ENCODE results near the gene NPBWR2. TPM values are rescaled to one million over a fixed set of nuclear protein-coding genes. Genes with fewer than 3 reads are reported as not detected.
A peak's percentile ranks its signal among the peaks of the same experiment; 100 is the strongest.

The NPBWR2 gene
- total and polyA plus RNA-seq, 9 of the 15 experiments (the other 6 are each of a cell fraction or from before 2014, with no cell fraction given) = not detected

GRCh38 chr20:64119681-64120341 lies 12.4 kb upstream of the NPBWR2 start (continued):
- no peak for TF ChIP-seq E2F1 (CRISPR knock-in tag; IDR thresholded peaks at IDR 0.05)
- TF ChIP-seq CHD4 (IDR thresholded peaks at IDR 0.05; ENCODE audit: insufficient read depth, insufficient replicate concordance, low read depth, low read length, poor library complexity, severe bottlenecking) = peak; percentile 36
- TF ChIP-seq NRF1 (conservative IDR thresholded peaks at IDR 0.05 in 1 of 2, IDR thresholded peaks at IDR 0.05 in 1 of 2) = peak in 1 of 2 experiments; percentile 51; a peak in 2 of 4 replicates
- TF ChIP-seq ZNF561 (CRISPR knock-in tag; conservative IDR thresholded peaks at IDR 0.05) = no peak
- TF ChIP-seq MYC (IDR thresholded peaks at IDR 0.05; ENCODE audit: low read depth, low read length) = peak; percentile 19; the same call in 1 of the 2 replicates
- no peak for TF ChIP-seq MYC (CRISPR knock-in tag; IDR thresholded peaks at IDR 0.05; ENCODE audit: borderline replicate concordance, low read depth)
- no peak for TF ChIP-seq STAT5B (CRISPR knock-in tag; IDR thresholded peaks at IDR 0.05)
- TF ChIP-seq ARID3B (CRISPR knock-in tag; IDR thresholded peaks at IDR 0.05; ENCODE audit: borderline replicate concordance) = no peak
- TF ChIP-seq CBX1 (IDR thresholded peaks at IDR 0.05; ENCODE audit: low read depth) = peak; percentile 64; the same call in 1 of the 2 replicates
- TF ChIP-seq BMI1 (IDR thresholded peaks at IDR 0.05; ENCODE audit: low read length) = no peak
- no peak for TF ChIP-seq NCOA6 (IDR thresholded peaks at IDR 0.05)
- no peak for TF ChIP-seq FOXK1 (CRISPR knock-in tag; IDR thresholded peaks at IDR 0.05; ENCODE audit: borderline replicate concordance)
- TF ChIP-seq TAF15 (IDR thresholded peaks at IDR 0.05; ENCODE audit: low read depth, low read length) = no peak
- no peak for TF ChIP-seq PHB2 (IDR thresholded peaks at IDR 0.05; ENCODE audit: low read depth)
- TF ChIP-seq KDM4B (IDR thresholded peaks at IDR 0.05; ENCODE audit: borderline replicate concordance in 2 of 2, low read depth in 1 of 2) = no peak
- TF ChIP-seq CAMTA2 (CRISPR knock-in tag; conservative IDR thresholded peaks at IDR 0.05) = no peak
- TF ChIP-seq SMARCA4 (IDR thresholded peaks at IDR 0.05) = no peak
- peak; percentile 66 for TF ChIP-seq ZNF263 (CRISPR knock-in tag; IDR thresholded peaks at IDR 0.05; ENCODE audit: borderline replicate concordance)
- TF ChIP-seq, protein P1, sequence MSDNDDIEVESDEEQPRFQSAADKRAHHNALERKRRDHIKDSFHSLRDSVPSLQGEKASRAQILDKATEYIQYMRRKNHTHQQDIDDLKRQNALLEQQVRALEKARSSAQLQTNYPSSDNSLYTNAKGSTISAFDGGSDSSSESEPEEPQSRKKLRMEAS (CRISPR knock-in tag; IDR thresholded peaks at IDR 0.05) = peak; percentile 51; the same call in 1 of the 2 replicates
- no peak for TF ChIP-seq HCFC1 (IDR thresholded peaks at IDR 0.05; ENCODE audit: low read depth, low read length)
- no peak for TF ChIP-seq HMG20B (CRISPR knock-in tag; IDR thresholded peaks at IDR 0.05)
- no peak for TF ChIP-seq ZNF174 (CRISPR knock-in tag; IDR thresholded peaks at IDR 0.05)
- no peak for TF ChIP-seq C11orf30 (IDR thresholded peaks at IDR 0.05; ENCODE audit: low read depth)
- TF ChIP-seq ARHGAP35 (IDR thresholded peaks at IDR 0.05; ENCODE audit: partially characterized antibody) = no peak
- no peak for TF ChIP-seq GTF2B (IDR thresholded peaks at IDR 0.05; ENCODE audit: extremely low read depth, insufficient read length)
- TF ChIP-seq GTF2F1 (IDR thresholded peaks at IDR 0.05; ENCODE audit: low read depth, low read length) = no peak
